Measurements from ENCODE around the gene STK35.

The STK35 gene

GRCh38 chr20:2104236-2104635 is 2.6 kb downstream of the STK35 start:
- peak overlapping the region; percentile 85 for H3K4me3 ChIP-seq (ENCODE audit: low read length)
- peak; percentile 52 for DNase-seq (ENCODE audit: low read depth)
- TF ChIP-seq CTCF (conservative IDR thresholded peaks at IDR 0.05; ENCODE audit: low read depth, low read length), result no peak

GRCh38 chr20:2108498-2108897 is 6.9 kb downstream of the STK35 start:
- no peak for DNase-seq (ENCODE audit: low read depth)
- H3K4me3 ChIP-seq (ENCODE audit: low read length), result no peak overlapping the region
- no peak for TF ChIP-seq CTCF (conservative IDR thresholded peaks at IDR 0.05; ENCODE audit: low read depth, low read length)

- no peak for TF ChIP-seq CTCF (conservative IDR thresholded peaks at IDR 0.05; ENCODE audit: low read depth, low read length)
- H3K4me3 ChIP-seq (ENCODE audit: low read length), result no peak overlapping the region
- no peak for DNase-seq (ENCODE audit: low read depth)
Measured at GRCh38 chr20:2108987-2109386, 7.4 kb downstream of the STK35 start.

GRCh38 chr20:2109425-2110210 is 8.0 kb downstream of the STK35 start:
- no peak overlapping the region for H3K4me3 ChIP-seq (ENCODE audit: low read length)
- DNase-seq (ENCODE audit: low read depth), result no peak
- TF ChIP-seq CTCF (conservative IDR thresholded peaks at IDR 0.05; ENCODE audit: low read depth, low read length), result no peak

- no peak for DNase-seq (ENCODE audit: low read depth)
- no peak overlapping the region for H3K4me3 ChIP-seq (ENCODE audit: low read length)
- TF ChIP-seq CTCF (conservative IDR thresholded peaks at IDR 0.05; ENCODE audit: low read depth, low read length), result no peak
Measured at GRCh38 chr20:2112910-2113309, 11.3 kb downstream of the STK35 start.

- no peak for DNase-seq (ENCODE audit: low read depth)
- H3K4me3 ChIP-seq (ENCODE audit: low read length), result no peak overlapping the region
- no peak for TF ChIP-seq CTCF (conservative IDR thresholded peaks at IDR 0.05; ENCODE audit: low read depth, low read length)
Measured at GRCh38 chr20:2114127-2114959, 12.7 kb downstream of the STK35 start.

Data from retinal pigment epithelial cell (primary cell).